Measurements from ENCODE around the gene CEP85L. TPM values are rescaled to one million over a fixed set of nuclear protein-coding genes. Genes with fewer than 3 reads are reported as not detected.
"Not testable (repeated sequence)": the region's sequence is repeated elsewhere in the genome, so short reads cannot be mapped to it uniquely, and the experiment has no call there.

Gene CEP85L
- total RNA-seq, 1 experiment from 2014 or later = 3.7 TPM

GRCh38 chr6:118468682-118469465 lies 182.5 kb downstream of the CEP85L start:
- no peak overlapping the region for H3K4me3 ChIP-seq (ENCODE audit: insufficient read depth, low read depth, low read length)
- H3K27me3 ChIP-seq (ENCODE audit: control insufficient read depth, insufficient read depth, low read length) = no peaks in the 10 kb centered on the region
- peaks cover 2% of the 10 kb centered on the region; the same call in 1 of the 2 replicates for H3K36me3 ChIP-seq (replicated peaks; ENCODE audit: control insufficient read depth, insufficient read depth, low read length)
- no peak for DNase-seq

GRCh38 chr6:118467181-118467580 lies 184.2 kb downstream of the CEP85L start:
- H3K27me3 ChIP-seq (ENCODE audit: control insufficient read depth, insufficient read depth, low read length) = no peaks in the 10 kb centered on the region
- DNase-seq = no peak
- no peak overlapping the region for H3K4me3 ChIP-seq (ENCODE audit: insufficient read depth, low read depth, low read length)
- H3K36me3 ChIP-seq (replicated peaks; ENCODE audit: control insufficient read depth, insufficient read depth, low read length) = peaks cover 2% of the 10 kb centered on the region; the same call in 1 of the 2 replicates

- DNase-seq = no peak
- Histone ChIP-seq H3K36me3 (replicated peaks; ENCODE audit: control insufficient read depth, insufficient read depth, low read length) (peaks cover 2% of the 10 kb centered on the region; the same call in 1 of the 2 replicates), H3K4me3 (ENCODE audit: insufficient read depth, low read depth, low read length) (no peak overlapping the region), H3K27me3 (ENCODE audit: control insufficient read depth, insufficient read depth, low read length) (no peaks in the 10 kb centered on the region)
Measured at GRCh38 chr6:118464620-118465019, 186.8 kb downstream of the CEP85L start.

GRCh38 chr6:118460958-118461470 lies 190.4 kb downstream of the CEP85L start:
- no peak for DNase-seq
- no peaks in the 10 kb centered on the region for H3K27me3 ChIP-seq (ENCODE audit: control insufficient read depth, insufficient read depth, low read length)
- no peaks in the 10 kb centered on the region; the same call in 1 of the 2 replicates for H3K36me3 ChIP-seq (replicated peaks; ENCODE audit: control insufficient read depth, insufficient read depth, low read length)
- H3K4me3 ChIP-seq (ENCODE audit: insufficient read depth, low read depth, low read length) = no peak overlapping the region

GRCh38 chr6:118456982-118457381 lies 194.4 kb downstream of the CEP85L start:
- no peak overlapping the region for H3K4me3 ChIP-seq (ENCODE audit: insufficient read depth, low read depth, low read length)
- no peaks in the 10 kb centered on the region for H3K27me3 ChIP-seq (ENCODE audit: control insufficient read depth, insufficient read depth, low read length)
- DNase-seq = no peak
- H3K36me3 ChIP-seq (replicated peaks; ENCODE audit: control insufficient read depth, insufficient read depth, low read length) = no peaks in the 10 kb centered on the region

- H3K36me3 ChIP-seq (replicated peaks; ENCODE audit: control insufficient read depth, insufficient read depth, low read length) = no peaks in the 10 kb centered on the region
- DNase-seq = no peak
- H3K4me3 ChIP-seq (ENCODE audit: insufficient read depth, low read depth, low read length) = no peak overlapping the region
- no peaks in the 10 kb centered on the region for H3K27me3 ChIP-seq (ENCODE audit: control insufficient read depth, insufficient read depth, low read length)
Measured at GRCh38 chr6:118451839-118452238, 199.6 kb downstream of the CEP85L start.

- Histone ChIP-seq H3K36me3 (replicated peaks; ENCODE audit: control insufficient read depth, insufficient read depth, low read length) (no peaks in the 10 kb centered on the region), H3K27me3 (ENCODE audit: control insufficient read depth, insufficient read depth, low read length) (no peaks in the 10 kb centered on the region), H3K4me3 (ENCODE audit: insufficient read depth, low read depth, low read length) (no peak overlapping the region)
- DNase-seq = no peak
Measured at GRCh38 chr6:118444796-118445195, 206.6 kb downstream of the CEP85L start.

GRCh38 chr6:118436482-118436881 lies 214.9 kb downstream of the CEP85L start:
- H3K36me3 ChIP-seq (replicated peaks; ENCODE audit: control insufficient read depth, insufficient read depth, low read length) = no peaks in the 10 kb centered on the region
- no peak for DNase-seq
- H3K4me3 ChIP-seq (ENCODE audit: insufficient read depth, low read depth, low read length) = no peak overlapping the region
- no peaks in the 10 kb centered on the region for H3K27me3 ChIP-seq (ENCODE audit: control insufficient read depth, insufficient read depth, low read length)

GRCh38 chr6:118434147-118434546 lies 217.2 kb downstream of the CEP85L start:
- not testable (repeated sequence) for H3K27me3 ChIP-seq (ENCODE audit: control insufficient read depth, insufficient read depth, low read length); DNase-seq; H3K4me3 ChIP-seq (ENCODE audit: insufficient read depth, low read depth, low read length); H3K36me3 ChIP-seq (replicated peaks; ENCODE audit: control insufficient read depth, insufficient read depth, low read length)

- not testable (repeated sequence) for H3K27me3 ChIP-seq (ENCODE audit: control insufficient read depth, insufficient read depth, low read length); DNase-seq; H3K4me3 ChIP-seq (ENCODE audit: insufficient read depth, low read depth, low read length); H3K36me3 ChIP-seq (replicated peaks; ENCODE audit: control insufficient read depth, insufficient read depth, low read length)
Measured at GRCh38 chr6:118421312-118421711, 230.1 kb downstream of the CEP85L start.

GRCh38 chr6:118419448-118420394 lies 231.7 kb downstream of the CEP85L start:
- Histone ChIP-seq H3K36me3 (replicated peaks; ENCODE audit: control insufficient read depth, insufficient read depth, low read length) (no peaks in the 10 kb centered on the region), H3K27me3 (ENCODE audit: control insufficient read depth, insufficient read depth, low read length) (no peaks in the 10 kb centered on the region), H3K4me3 (ENCODE audit: insufficient read depth, low read depth, low read length) (no peak overlapping the region)
- no peak for DNase-seq

Other genes starting within 250 kb of the CEP85L start
- gene PLN, start 103.3 kb downstream of the CEP85L start, total RNA-seq (2014; rRNA removed; shearing (Covaris generic)) = not detected in 2 replicates
- 26.4 and 27.1 TPM in 2 replicates for gene ASF1A, start 242.6 kb upstream of the CEP85L start, total RNA-seq (2014; rRNA removed; shearing (Covaris generic))